IMR-90 (cell line): Measurements from ENCODE around the gene SFTA2. TPM values are rescaled to one million over a fixed set of nuclear protein-coding genes. Genes with fewer than 3 reads are reported as not detected.

Source experiments
- ATAC-seq: fragments of 200-7000 bp; cut with Tn5 transposase; 2 replicates; pipeline ENCODE4 v1.9.1; 2020; ENCODE audit warnings: low read depth, mild to moderate bottlenecking, moderate library complexity
- BruUV-seq: library from RNA; stranded (reverse); fragments of 400-500 nt; replicated peaks from 2 replicates; lab custom pipeline; 2021; lab: Mats Ljungman, UMichigan
- CTCF ChIA-PET: fragments of 300-600 bp; formaldehyde crosslinking; extraction: SDS; loops from one replicate; lab custom pipeline; 2021; ENCODE audit warnings: antibody characterized with exemption; lab: Yijun Ruan, JAX
- POLR2A ChIA-PET: fragments of 300-600 bp; sonication (Branson Sonifier 250); formaldehyde crosslinking; loops from one replicate; lab custom pipeline; 2022; ENCODE audit warnings: antibody characterized with exemption; ENCODE audit not compliant: unreplicated experiment; lab: Charles Lee
- DNase-seq: peaks from one replicate; pipeline ENCODE4 v3.0.0; 2013
- H2AFZ ChIP-seq: replicated peaks from 2 replicates; pipeline ENCODE3; 2013; ENCODE audit warnings: low read length, mild to moderate bottlenecking; ENCODE audit not compliant: poor library complexity
- H2AK5ac ChIP-seq: 2 replicates; pipeline ENCODE4 v1.6.1; 2013; ENCODE audit warnings: low read depth, low read length, inconsistent platforms
- H2AK9ac ChIP-seq: replicated peaks from 2 replicates; pipeline ENCODE3; 2013; ENCODE audit warnings: mild to moderate bottlenecking, low read depth, low read length, moderate library complexity; ENCODE audit not compliant: poor library complexity
- H2BK120ac ChIP-seq: 2 replicates; pipeline ENCODE4 v1.6.1; 2013; ENCODE audit warnings: low read depth, low read length, inconsistent platforms
- H2BK15ac ChIP-seq: 3 replicates; pipeline ENCODE4 v1.6.1; 2013; ENCODE audit warnings: low read depth, low read length, inconsistent platforms
- H2BK20ac ChIP-seq: 2 replicates; pipeline ENCODE4 v1.6.1; 2013; ENCODE audit warnings: low read depth, mild to moderate bottlenecking, inconsistent platforms, low read length, moderate library complexity
- H2BK5ac ChIP-seq: 2 replicates; pipeline ENCODE4 v1.6.1; 2013; ENCODE audit warnings: mild to moderate bottlenecking, low read depth, low read length, inconsistent platforms; ENCODE audit not compliant: poor library complexity, severe bottlenecking
- H3K14ac ChIP-seq: replicated peaks from 2 replicates; pipeline ENCODE4 v1.6.1; 2013; ENCODE audit warnings: low read depth, low read length, inconsistent platforms
- H3K18ac ChIP-seq: 2 replicates; pipeline ENCODE4 v1.6.1; 2013; ENCODE audit warnings: low read depth, low read length, control low read depth
- H3K23ac ChIP-seq: 2 replicates; pipeline ENCODE4 v1.6.1; 2013; ENCODE audit warnings: low read depth, low read length, inconsistent platforms
- H3K27ac ChIP-seq: 2 replicates; pipeline ENCODE4 v1.5.1; 2013; ENCODE audit warnings: mild to moderate bottlenecking, control low read depth, low read length; ENCODE audit not compliant: insufficient read depth
- H3K27me3 ChIP-seq: 2 replicates; pipeline ENCODE4 v1.6.1; 2013; ENCODE audit warnings: low read length; ENCODE audit not compliant: control insufficient read depth, insufficient read depth
- H3K36me3 ChIP-seq: 2 replicates; pipeline ENCODE4 v1.6.1; 2013; ENCODE audit warnings: low read length, mixed read lengths; ENCODE audit not compliant: control insufficient read depth, insufficient read depth
- H3K4ac ChIP-seq: 2 replicates; pipeline ENCODE4 v1.6.1; 2013; ENCODE audit warnings: low read depth, low read length, inconsistent platforms
- H3K4me1 ChIP-seq: 2 replicates; pipeline ENCODE4 v1.6.1; 2013; ENCODE audit warnings: low read length, mixed read lengths; ENCODE audit not compliant: control insufficient read depth, insufficient read depth
- H3K4me2 ChIP-seq: 2 replicates; pipeline ENCODE4 v1.6.1; 2013; ENCODE audit warnings: low read depth, mild to moderate bottlenecking, control low read depth, low read length, moderate library complexity
- H3K4me3 ChIP-seq: 2 replicates; pipeline ENCODE4 v1.5.1; 2013; ENCODE audit warnings: low read depth, mild to moderate bottlenecking, control low read depth, low read length, moderate library complexity; ENCODE audit not compliant: insufficient read depth
- H3K56ac ChIP-seq: 2 replicates; pipeline ENCODE4 v1.6.1; 2013; ENCODE audit warnings: low read length, inconsistent platforms; ENCODE audit not compliant: insufficient read depth; ENCODE audit errors: extremely low read depth
- H3K79me1 ChIP-seq, 2 experiments: 2 replicates each; pipeline ENCODE4 v1.6.1; 2013; ENCODE audit warnings: low read length in 2 of 2, inconsistent platforms in 1 of 2, low read depth in 1 of 2
- H3K9ac ChIP-seq: 2 replicates; pipeline ENCODE4 v1.6.1; 2013; ENCODE audit warnings: low read depth, low read length, control low read depth
- H3K9me1 ChIP-seq: 2 replicates; pipeline ENCODE4 v1.6.1; 2013; ENCODE audit warnings: low read length, inconsistent platforms; ENCODE audit not compliant: insufficient read depth
- H3K9me3 ChIP-seq: 2 replicates; pipeline ENCODE4 v1.6.1; 2013; ENCODE audit warnings: low read length; ENCODE audit not compliant: control insufficient read depth, insufficient read depth
- H4K20me1 ChIP-seq: 2 replicates; pipeline ENCODE4 v1.6.1; 2013; ENCODE audit warnings: low read length, inconsistent platforms; ENCODE audit not compliant: insufficient read depth
- H4K5ac ChIP-seq: 2 replicates; pipeline ENCODE4 v1.6.1; 2013; ENCODE audit warnings: mild to moderate bottlenecking, low read depth, low read length, control low read depth
- H4K8ac ChIP-seq, 2 experiments: 2 replicates each; pipeline ENCODE4 v1.6.1; 2013; ENCODE audit warnings: low read depth in 2 of 2, low read length in 2 of 2, control low read depth in 1 of 2, inconsistent platforms in 1 of 2
- H4K91ac ChIP-seq: 2 replicates; pipeline ENCODE4 v1.6.1; 2013; ENCODE audit warnings: low read depth, low read length, inconsistent platforms; ENCODE audit not compliant: insufficient read depth
- BHLHE40 ChIP-seq: fragments of 150-350 bp; IDR thresholded peaks from 2 replicates; pipeline ENCODE4 v1.6.1; 2016; ENCODE audit warnings: mild to moderate bottlenecking, low read depth, low read length
- CEBPB ChIP-seq: IDR thresholded peaks from 2 replicates; pipeline ENCODE4 v1.6.1; 2012; ENCODE audit warnings: low read depth, low read length, improper control_type of control experiment
- CHD1 ChIP-seq: IDR thresholded peaks from 2 replicates; pipeline ENCODE4 v1.6.1; 2012; ENCODE audit warnings: low read depth, low read length, improper control_type of control experiment
- CTCF ChIP-seq: conservative IDR thresholded peaks from 2 replicates; pipeline ENCODE4 v1.5.1; 2012; ENCODE audit warnings: mild to moderate bottlenecking, low read depth, low read length, improper control_type of control experiment
- ELK1 ChIP-seq: fragments of 150-350 bp; IDR thresholded peaks from 2 replicates; pipeline ENCODE4 v1.6.1; 2016; ENCODE audit warnings: low read depth, mild to moderate bottlenecking, low read length, moderate library complexity, borderline replicate concordance
- FOS ChIP-seq: fragments of 150-350 bp; IDR thresholded peaks from 2 replicates; pipeline ENCODE4 v1.6.1; 2016; ENCODE audit warnings: low read depth, low read length
- MAFK ChIP-seq: IDR thresholded peaks from 2 replicates; pipeline ENCODE4 v1.6.1; 2012; ENCODE audit warnings: low read depth, low read length, improper control_type of control experiment
- MAZ ChIP-seq: IDR thresholded peaks from 2 replicates; pipeline ENCODE4 v1.6.1; 2012; ENCODE audit warnings: low read depth, mild to moderate bottlenecking, low read length, improper control_type of control experiment, moderate library complexity, borderline replicate concordance
- MXI1 ChIP-seq: IDR thresholded peaks from 2 replicates; pipeline ENCODE4 v1.6.1; 2012; ENCODE audit warnings: low read depth, mild to moderate bottlenecking, low read length, moderate library complexity, borderline replicate concordance
- NFE2L2 ChIP-seq: fragments of 150-350 bp; IDR thresholded peaks from 2 replicates; pipeline ENCODE4 v1.6.1; 2016; ENCODE audit warnings: low read depth, mild to moderate bottlenecking, low read length
- POLR2A ChIP-seq: IDR thresholded peaks from 2 replicates; pipeline ENCODE4 v1.6.1; 2012; ENCODE audit warnings: mild to moderate bottlenecking, low read depth, low read length
- RAD21 ChIP-seq: IDR thresholded peaks from 2 replicates; pipeline ENCODE4 v1.6.1; 2012; ENCODE audit warnings: low read length, improper control_type of control experiment
- RCOR1 ChIP-seq: IDR thresholded peaks from 2 replicates; pipeline ENCODE4 v1.6.1; 2012; ENCODE audit warnings: mild to moderate bottlenecking, low read length, improper control_type of control experiment; ENCODE audit not compliant: insufficient replicate concordance
- RFX5 ChIP-seq: IDR thresholded peaks from 2 replicates; pipeline ENCODE4 v1.8.0; 2012; ENCODE audit warnings: low read depth, mild to moderate bottlenecking, low read length, moderate library complexity
- SMC3 ChIP-seq: fragments of 150-350 bp; IDR thresholded peaks from 2 replicates; pipeline ENCODE4 v1.6.1; 2016; ENCODE audit warnings: low read depth, mild to moderate bottlenecking, antibody characterized with exemption, low read length, moderate library complexity
- WGBS, 2 experiments: methylation state at CpG; one replicate each; pipeline versions ENCODE4 v1.1.5 to v1.1.7; 2013; ENCODE audit warnings: missing lambda C conversion rate in 2 of 2; ENCODE audit not compliant: insufficient read length in 1 of 2; ENCODE audit errors: extremely low coverage in 2 of 2; 5-methylcytosine and 5-hydroxymethylcytosine counted together
- dilution Hi-C: fragments of 300-500 bp; cut with HindIII; formaldehyde crosslinking; loops from one replicate; pipeline ENCODE4 v1.14.3; 2018; ENCODE audit warnings: low sequenced_read_pairs; ENCODE audit not compliant: unreplicated experiment
- in situ Hi-C: fragments of 300-500 bp; cut with MboI; formaldehyde crosslinking; loops from 3 replicates; pipeline ENCODE4 v1.14.3; 2019; ENCODE audit warnings: low sequenced_read_pairs, inconsistent platforms, mixed read lengths
- intact Hi-C: fragments of 100-400 bp; cut with micrococcal nuclease; formaldehyde crosslinking; loops from 2 replicates; pipeline ENCODE4 v1.10.0; 2022
- polyA plus RNA-seq, 3 experiments: library from polyadenylated mRNA; depleted of rRNA; stranded (reverse); fragments of >200 nt; gene quantifications; 2 replicates each; pipeline ENCODE4 v1.2.3, GENCODE V29; 2012; ENCODE audit warnings: low replicate concordance in 1 of 3
- total RNA-seq: library from RNA; depleted of rRNA; stranded (reverse); fragments of >200 nt; gene quantifications from 2 replicates; pipeline ENCODE4 v1.2.3, GENCODE V29; 2012
- TF ChIP-seq, protein P1 (sequence below): fragments of 150-350 bp; IDR thresholded peaks from 2 replicates; pipeline ENCODE4 v1.6.1; 2017; ENCODE audit warnings: mild to moderate bottlenecking, antibody characterized with exemption, low read length, low read depth

Gene SFTA2
- total and polyA plus RNA-seq, 2 of the 4 experiments (the other 2 are of a cell fraction) = not detected

- H4K20me1 ChIP-seq = no peaks in the 10 kb centered on the region
- H4K91ac ChIP-seq = no peak overlapping the region
- no peaks in the 10 kb centered on the region for H3K4me1 ChIP-seq
- H2BK15ac ChIP-seq = no peak overlapping the region
- no peak overlapping the region for H3K23ac ChIP-seq
- no peak overlapping the region for H3K18ac ChIP-seq
- H4K5ac ChIP-seq = no peak overlapping the region
- BruUV-seq = no TSS peak
- no peaks in the 10 kb centered on the region for H3K79me1 ChIP-seq
- intact Hi-C loops = no loop called here
- dilution Hi-C loops = no loop called here
- H2BK120ac ChIP-seq = no peak overlapping the region
- H4K8ac ChIP-seq = no peak overlapping the region
- H3K56ac ChIP-seq = no peak overlapping the region
- no peak overlapping the region for H2AK5ac ChIP-seq
- no peak overlapping the region for H3K27ac ChIP-seq
- no peaks in the 10 kb centered on the region for H3K9me1 ChIP-seq
- H3K27me3 ChIP-seq = no peaks in the 10 kb centered on the region
- no peak overlapping the region for H2AK9ac ChIP-seq
- no peak overlapping the region for H2AFZ ChIP-seq
- H3K4me2 ChIP-seq = no peak overlapping the region
- no peaks in the 10 kb centered on the region for H3K9me3 ChIP-seq
- DNase-seq = no peak
- POLR2A ChIA-PET = no interaction called here
- no peak overlapping the region for H3K14ac ChIP-seq
- H3K9ac ChIP-seq = no peak overlapping the region
- no peak overlapping the region for H2BK5ac ChIP-seq
- ATAC-seq = no peak
- no peak for TF ChIP-seq NFE2L2
- no peak for TF ChIP-seq ELK1
- TF ChIP-seq MAFK = no peak
- no peak for TF ChIP-seq MAZ
- no peak for TF ChIP-seq MXI1
- TF ChIP-seq RAD21 = no peak
- no peak for TF ChIP-seq RCOR1
- TF ChIP-seq, protein P1, sequence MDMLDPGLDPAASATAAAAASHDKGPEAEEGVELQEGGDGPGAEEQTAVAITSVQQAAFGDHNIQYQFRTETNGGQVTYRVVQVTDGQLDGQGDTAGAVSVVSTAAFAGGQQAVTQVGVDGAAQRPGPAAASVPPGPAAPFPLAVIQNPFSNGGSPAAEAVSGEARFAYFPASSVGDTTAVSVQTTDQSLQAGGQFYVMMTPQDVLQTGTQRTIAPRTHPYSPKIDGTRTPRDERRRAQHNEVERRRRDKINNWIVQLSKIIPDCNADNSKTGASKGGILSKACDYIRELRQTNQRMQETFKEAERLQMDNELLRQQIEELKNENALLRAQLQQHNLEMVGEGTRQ = no peak
- no peak for TF ChIP-seq CTCF
- TF ChIP-seq POLR2A = no peak
- no peak for TF ChIP-seq SMC3
- TF ChIP-seq CEBPB = no peak
- no peak for TF ChIP-seq BHLHE40
- no peak for TF ChIP-seq FOS
- no peak for TF ChIP-seq RFX5
- TF ChIP-seq CHD1 = no peak
- peaks cover 59% of the 10 kb centered on the region for H3K36me3 ChIP-seq
- H3K4me3 ChIP-seq = no peak overlapping the region
- no peak overlapping the region for H3K4ac ChIP-seq
- CTCF ChIA-PET = no interaction called here
- 94% methylated on average over 10 of the region's 16 CpGs; no CpG with 5 or more reads in 1 of the 2 experiments for WGBS, 2 experiments
- H2BK20ac ChIP-seq = no peak overlapping the region
- in situ Hi-C loops = no loop called here
Observed at GRCh38 chr6:30897882-30898281, 34.1 kb downstream of the SFTA2 start.
